DMS 273 (cell line): ENCODE measurements around the gene MYMX.
A peak's percentile ranks its signal among the peaks of the same experiment; 100 is the strongest.

ENCODE experiments used
- DNase-seq: peaks from one replicate; lab custom pipeline; 2025; ENCODE audit not compliant: unreplicated experiment; lab: John Stamatoyannopoulos, UW

The MYMX gene

DNA sequence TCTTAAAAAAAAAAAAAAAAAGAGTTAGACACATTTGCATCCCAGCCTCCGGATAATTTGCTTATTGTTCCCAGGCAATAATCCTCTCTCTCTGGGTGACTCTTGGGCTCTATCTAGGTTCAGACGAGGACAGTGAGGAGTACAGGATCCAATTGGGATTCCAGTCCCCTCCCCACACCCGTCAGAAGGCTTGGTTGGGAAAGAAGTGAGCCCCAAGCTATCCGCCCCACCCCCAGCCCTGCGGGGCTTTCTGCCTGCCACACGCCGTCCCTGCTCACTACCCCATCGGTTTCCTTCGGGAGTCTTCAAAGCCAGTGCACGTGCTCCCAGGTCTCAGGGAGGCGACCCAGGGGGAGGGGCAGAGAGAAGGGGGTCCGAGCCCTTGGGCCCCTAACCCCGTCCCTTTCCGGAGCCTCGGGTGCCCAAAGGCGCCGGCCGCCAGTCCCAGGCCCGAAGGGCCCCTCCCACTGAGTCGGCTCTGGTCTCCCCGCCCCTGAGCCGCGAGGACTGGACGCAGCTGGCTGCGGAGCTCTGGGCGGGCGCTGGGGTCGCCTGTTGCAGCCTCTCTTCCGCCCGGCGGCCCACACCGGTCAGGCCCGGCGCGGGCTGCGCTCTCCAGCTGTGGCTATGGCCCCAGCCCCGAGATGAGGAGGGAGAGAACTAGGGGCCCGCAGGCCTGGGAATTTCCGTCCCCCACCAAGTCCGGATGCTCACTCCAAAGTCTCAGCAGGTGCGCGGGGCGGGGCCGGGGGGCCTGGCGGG, 2.5 kb downstream of the MYMX start:
- peak; percentile 65 for DNase-seq

- no peak for DNase-seq
Measured at GRCh38 chr6:44219815-44220784, 3.4 kb downstream of the MYMX start.

- DNase-seq = no peak
Measured at GRCh38 chr6:44220913-44221290, 4.2 kb downstream of the MYMX start.

DNA sequence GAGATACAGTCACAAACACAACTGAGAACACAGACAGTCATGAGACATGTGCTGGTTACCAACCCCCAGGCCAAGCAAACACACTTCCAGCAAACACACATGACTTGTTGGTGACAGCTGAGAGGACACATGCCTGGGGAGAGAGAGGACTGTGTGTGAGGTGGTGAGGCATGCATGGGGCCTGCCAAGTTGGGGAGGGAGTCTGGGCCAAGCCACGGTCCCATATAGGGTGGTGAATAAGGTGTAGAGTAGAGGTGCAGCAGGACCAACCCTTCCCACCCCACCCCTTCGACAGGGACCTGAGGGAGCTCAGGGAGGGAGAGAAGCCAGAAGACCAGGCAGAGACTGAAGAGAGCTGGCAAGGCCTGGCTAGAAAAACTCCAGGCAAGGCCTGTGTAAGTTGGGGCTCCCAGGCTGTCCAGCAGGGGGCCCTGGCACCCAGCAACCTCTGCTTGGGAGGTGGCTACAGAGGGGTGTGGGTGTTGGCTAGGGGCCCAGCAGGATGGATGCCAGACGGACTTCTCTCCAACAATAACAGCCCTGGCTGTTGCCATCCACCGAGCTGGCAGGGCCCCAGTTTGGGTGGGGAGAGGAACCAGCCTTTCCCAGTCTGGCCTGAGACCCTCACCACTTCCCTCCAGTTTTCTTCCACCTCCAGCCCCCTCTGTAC, 4.7 kb downstream of the MYMX start:
- DNase-seq = peak; percentile 99

DNA sequence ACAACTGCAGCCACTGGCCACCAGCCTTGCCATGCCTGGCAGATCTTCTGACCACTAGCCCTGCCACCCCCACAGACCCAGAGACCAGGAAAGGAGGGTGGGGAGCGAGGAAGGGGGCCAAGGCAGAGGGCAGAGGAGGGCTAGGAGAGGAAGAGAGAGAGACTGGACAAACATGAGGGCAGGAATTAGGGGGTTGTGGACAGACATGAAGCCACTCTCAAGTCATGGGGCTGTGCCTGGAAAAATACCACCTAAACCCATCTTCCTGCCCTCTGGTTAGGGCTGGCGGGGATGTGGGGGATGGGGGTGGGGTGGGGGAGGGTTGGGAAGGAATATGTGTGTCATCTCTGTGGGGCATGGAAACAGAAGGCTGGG, 5.2 kb downstream of the MYMX start:
- no peak for DNase-seq

GRCh38 chr6:44222486-44223318, 6.0 kb downstream of the MYMX start:
- DNase-seq = no peak

DNA sequence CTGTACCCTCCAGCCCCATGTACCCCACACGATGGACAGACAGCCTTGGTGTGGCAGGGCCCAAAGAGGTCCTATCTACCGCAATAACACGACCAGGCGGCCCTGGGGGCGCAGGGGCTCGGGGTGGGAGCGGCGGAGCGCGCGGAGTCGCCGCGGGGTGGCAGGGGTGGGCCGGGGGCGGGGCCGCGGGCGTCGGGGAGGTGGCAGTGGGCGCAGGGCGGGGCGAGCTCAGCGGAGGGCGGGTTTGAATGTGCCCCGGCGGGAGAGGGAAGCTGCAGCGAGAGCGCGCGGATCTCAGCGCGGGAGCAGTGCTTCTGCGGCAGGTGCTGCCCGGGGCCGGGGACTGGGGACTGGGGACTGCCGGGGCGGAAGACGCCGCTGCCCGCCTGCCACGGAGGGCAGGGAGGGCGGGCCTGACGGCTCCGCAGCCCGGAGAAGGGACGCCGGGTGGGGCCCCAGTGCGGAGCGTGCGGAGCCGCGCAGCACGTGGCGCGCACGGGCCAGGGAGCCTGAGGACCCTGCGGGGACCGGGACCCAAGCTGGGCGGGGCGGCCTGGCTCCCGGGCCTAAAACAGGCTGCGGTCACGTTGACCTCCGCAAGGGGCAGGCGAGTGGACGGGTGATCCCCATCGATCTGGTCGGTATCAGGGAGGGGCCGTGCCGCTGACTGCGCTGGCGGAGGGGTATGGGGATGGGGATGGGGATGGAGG, 6.7 kb downstream of the MYMX start, which contains the start of gene SLC29A1:
Gene SLC29A1, plus strand, starts transcription at position 277 of the 710 bp plus-strand sequence. CDS start 3,719 bp downstream, outside the sequence.
- peak; percentile 92 for DNase-seq

GRCh38 chr6:44224029-44224964, 7.6 kb downstream of the MYMX start:
- peak; percentile 66 for DNase-seq

DNA sequence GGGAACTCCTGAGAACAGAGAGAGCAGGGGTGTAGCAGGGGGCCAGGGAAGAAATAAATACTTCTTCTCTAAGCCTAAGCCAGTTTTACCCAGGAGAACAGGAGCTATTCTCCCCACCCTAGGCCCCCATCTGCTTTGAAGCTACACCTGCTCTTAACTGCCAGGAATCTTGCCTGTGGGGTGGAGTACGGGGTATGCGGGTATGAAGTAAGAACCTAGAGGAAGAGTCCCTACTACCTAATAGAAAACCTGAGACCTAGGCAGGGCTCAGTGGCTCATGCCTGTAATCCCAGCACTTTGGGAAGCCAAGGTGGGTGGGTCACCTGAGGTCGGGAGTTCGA, 8.2 kb downstream of the MYMX start:
- DNase-seq = no peak

- no peak for DNase-seq
Measured at GRCh38 chr6:44225579-44226325, 9.0 kb downstream of the MYMX start.

DNA sequence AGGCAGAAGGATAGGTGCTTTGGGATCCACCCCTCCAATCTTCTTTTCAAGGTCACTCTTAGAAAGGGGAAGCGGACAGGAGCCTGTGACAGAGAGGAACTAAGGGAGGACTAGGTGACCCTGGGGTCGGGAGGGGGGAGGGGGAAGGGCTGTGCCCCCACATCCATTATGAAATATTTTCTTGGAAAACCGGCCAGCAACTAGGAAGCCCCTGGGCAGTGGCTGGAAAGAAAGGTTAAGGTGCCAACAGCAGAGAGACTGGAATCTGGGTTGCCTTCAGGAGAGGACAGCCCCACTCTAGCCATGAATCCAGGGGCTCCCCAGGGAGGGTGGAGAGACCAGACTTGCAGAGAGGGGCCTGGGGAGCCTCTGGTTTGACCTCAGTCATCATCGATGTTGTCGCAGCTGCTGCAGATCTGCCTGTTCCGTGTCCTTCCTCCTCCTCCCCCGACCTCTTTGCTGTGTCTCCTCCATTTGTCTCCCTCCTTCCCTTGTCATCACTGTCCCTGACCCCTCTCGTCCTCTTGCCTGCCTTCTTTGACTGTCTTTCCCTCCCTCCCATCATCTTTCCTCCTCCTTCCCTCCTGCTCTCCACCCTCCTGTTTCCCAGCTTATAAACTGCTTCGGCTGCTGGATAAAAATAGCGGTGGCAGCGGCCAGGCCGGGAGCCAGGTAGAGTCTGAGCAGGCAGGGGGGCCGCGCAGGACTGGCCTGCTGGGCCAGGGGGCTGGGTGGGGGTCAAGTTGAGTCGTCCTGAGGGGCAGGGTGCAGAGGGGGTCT, 9.8 kb downstream of the MYMX start:
- no peak for DNase-seq

- DNase-seq = no peak
Measured at GRCh38 chr6:44227148-44227793, 10.5 kb downstream of the MYMX start.

GRCh38 chr6:44228031-44228430, 11.3 kb downstream of the MYMX start:
- DNase-seq = no peak

DNA sequence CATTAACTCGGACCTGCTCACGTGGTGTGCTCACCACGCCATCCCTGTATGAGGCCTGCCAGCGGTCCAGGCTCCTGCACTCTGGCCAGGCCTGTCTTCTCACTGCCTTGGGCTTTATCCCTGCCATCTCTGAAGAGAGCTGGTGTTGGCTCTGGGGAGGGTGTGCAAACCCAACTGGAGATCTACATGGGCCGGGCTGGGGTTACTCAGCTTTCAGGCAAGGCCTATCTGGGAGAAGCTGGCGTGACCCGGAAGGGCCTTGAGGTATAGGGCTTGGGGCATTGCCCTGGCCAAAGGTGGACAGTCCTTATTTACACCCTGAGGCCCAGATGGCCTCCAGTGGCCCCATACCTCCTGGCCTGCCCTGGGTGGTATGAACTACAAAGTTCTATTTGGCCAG, 11.7 kb downstream of the MYMX start:
- DNase-seq = no peak

DNA sequence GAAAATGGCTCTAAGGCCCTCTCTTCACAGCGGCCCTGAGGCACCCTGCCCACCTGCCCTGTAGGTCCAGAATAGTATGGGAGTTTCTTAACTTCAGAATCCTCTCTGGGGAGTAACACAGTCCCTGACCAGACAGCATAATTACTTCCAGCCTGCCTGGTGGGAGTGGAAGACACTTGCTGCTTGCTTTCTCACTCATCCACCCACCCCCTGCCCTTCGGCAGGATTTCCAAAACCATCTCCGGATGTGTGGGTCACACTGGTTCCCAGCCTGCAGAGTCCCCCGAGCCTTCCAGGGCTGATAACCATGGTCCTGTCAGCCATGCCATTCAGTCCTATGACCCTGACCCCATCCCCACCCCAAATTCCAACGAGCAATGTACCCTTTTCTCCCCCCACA, 12.1 kb downstream of the MYMX start:
- DNase-seq = no peak

- no peak for DNase-seq
Measured at GRCh38 chr6:44229376-44230033, 12.8 kb downstream of the MYMX start.
